ENCODE measurements around the gene SNTB2. TPM values are rescaled to one million over a fixed set of nuclear protein-coding genes. Genes with fewer than 3 reads are reported as not detected.

Gene SNTB2
- total and polyA plus RNA-seq, 2 of the 13 experiments (the other 11 are each of a cell fraction or from before 2014, with no cell fraction given) = 11.5 to 19.2 TPM

GRCh38 chr16:69313469-69313868 is 126.5 kb downstream of the SNTB2 start:
- H3K9me3 ChIP-seq (ENCODE audit: low read length) = no peaks in the 10 kb centered on the region
- H3K4me3 ChIP-seq (replicated peaks in 1 of 3; ENCODE audit: insufficient read depth in 1 of 3, low read depth in 2 of 3, low read length in 3 of 3) = no peak overlapping the region
- 97% methylated on average over 5 of the region's 5 CpGs for whole genome bisulfite sequencing (ENCODE audit: low lambda C conversion rate)
- H3K79me2 ChIP-seq (ENCODE audit: insufficient read depth, low read length) = peaks cover 24% of the 10 kb centered on the region
- H3K4me2 ChIP-seq (ENCODE audit: low read depth, low read length) = no peak overlapping the region
- H3K36me3 ChIP-seq (replicated peaks in 1 of 2; ENCODE audit: control insufficient read depth in 1 of 2, insufficient read depth in 2 of 2, low read length in 2 of 2) = peaks cover 23 to 33% of the 10 kb centered on the region in 2 experiments; a peak in 4 of 5 replicates
- POLR2A ChIA-PET = interaction anchor here (3.0 kb wide), 1 partner anchor 13 kb away, joined by 14 read pairs; no protein-coding TSS in a partner anchor
- in situ Hi-C loops (cut with HindIII; ENCODE audit: extremely low pct_ligation_motif_present, low pct_unique_long_range_greater_than_20kb) (no loop called here), intact Hi-C loops (cut with micrococcal nuclease; ENCODE audit: unreplicated experiment) (no loop called here)
- FAIRE-seq (no peak), ATAC-seq (no peak), DNase-seq (ENCODE audit: low spot score) (no peak)
- no peaks in the 10 kb centered on the region for H3K27me3 ChIP-seq (ENCODE audit: control insufficient read depth in 1 of 2, insufficient read depth in 2 of 2, low read length in 2 of 2)
- no peak overlapping the region for H3K9ac ChIP-seq (ENCODE audit: insufficient read depth, low read depth, low read length)
- no TSS peak for BruUV-seq (replicated peaks)
- H2AFZ ChIP-seq (ENCODE audit: low read length) = no peak overlapping the region
- no peak overlapping the region for H3K27ac ChIP-seq (ENCODE audit: extremely low read length, insufficient read depth, low read length)
- H3K4me1 ChIP-seq (ENCODE audit: insufficient read depth, low read length) = peaks cover 34% of the 10 kb centered on the region
- CTCF ChIA-PET (ENCODE audit: low intra/inter-chr PET ratio, low total read pairs) = no interaction called here
- TF ChIP-seq ZNF891 (CRISPR knock-in tag; IDR thresholded peaks at IDR 0.05) = no peak
- peak; percentile 77 for TF ChIP-seq ZBTB40 (IDR thresholded peaks at IDR 0.05)
- peak; percentile 91 for TF ChIP-seq ZBTB40 (CRISPR knock-in tag; IDR thresholded peaks at IDR 0.05)
- TF ChIP-seq DR1 (CRISPR knock-in tag; IDR thresholded peaks at IDR 0.05) = no peak
- 0 out of 2 replicates have a peak, but pooled peaks cover 4% of the 10 kb centered on the region for H4K20me1 ChIP-seq (ENCODE audit: insufficient read depth, low read length)
